ENCODE measurements around the gene TNIK.

Gene TNIK

GRCh38 chr3:171366043-171366442, 94.2 kb downstream of the TNIK start:
- H3K4me1 ChIP-seq (ENCODE audit: insufficient read depth, low read length, severe bottlenecking) = no peaks in the 10 kb centered on the region
- no peaks in the 10 kb centered on the region for H4K20me1 ChIP-seq (ENCODE audit: insufficient read depth, low read length)
- H3K4me2 ChIP-seq (ENCODE audit: low read length) = no peak overlapping the region
- H2AFZ ChIP-seq (ENCODE audit: low read length) = no peak overlapping the region
- no peaks in the 10 kb centered on the region for H3K79me2 ChIP-seq (ENCODE audit: insufficient read depth, low read length)
- H3K27ac ChIP-seq (ENCODE audit: low read depth, low read length, poor library complexity, severe bottlenecking) = no peak overlapping the region
- no peak overlapping the region for H3K4me3 ChIP-seq (ENCODE audit: low read depth, low read length, poor library complexity, severe bottlenecking)
- H3K9me2 ChIP-seq (ENCODE audit: low read depth, low read length) = no peaks in the 10 kb centered on the region
- no peaks in the 10 kb centered on the region for H3K9me3 ChIP-seq (ENCODE audit: low read length)
- H3K9ac ChIP-seq (ENCODE audit: low read length) = no peak overlapping the region
- no peaks in the 10 kb centered on the region for H3K36me3 ChIP-seq (ENCODE audit: insufficient read depth, low read length)
- no peaks in the 10 kb centered on the region for H3F3A ChIP-seq (ENCODE audit: insufficient read depth, low read length)
- TF ChIP-seq EZH2 (IDR thresholded peaks at IDR 0.05; ENCODE audit: borderline replicate concordance, low read length) (no peak), CTCF (IDR thresholded peaks at IDR 0.05; ENCODE audit: low read length) (no peak)
- no peaks in the 10 kb centered on the region; the same call in 1 of the 2 replicates for H3K27me3 ChIP-seq (ENCODE audit: insufficient read depth, low read length)

- no peak overlapping the region for H3K4me2 ChIP-seq (ENCODE audit: low read length)
- H2AFZ ChIP-seq (ENCODE audit: low read length) = no peak overlapping the region
- H4K20me1 ChIP-seq (ENCODE audit: insufficient read depth, low read length) = no peaks in the 10 kb centered on the region
- TF ChIP-seq CTCF (IDR thresholded peaks at IDR 0.05; ENCODE audit: low read length) (no peak), EZH2 (IDR thresholded peaks at IDR 0.05; ENCODE audit: borderline replicate concordance, low read length) (no peak)
- no peaks in the 10 kb centered on the region for H3K36me3 ChIP-seq (ENCODE audit: insufficient read depth, low read length)
- H3K4me3 ChIP-seq (ENCODE audit: low read depth, low read length, poor library complexity, severe bottlenecking) = no peak overlapping the region
- no peaks in the 10 kb centered on the region for H3K79me2 ChIP-seq (ENCODE audit: insufficient read depth, low read length)
- H3K9me3 ChIP-seq (ENCODE audit: low read length) = no peaks in the 10 kb centered on the region
- H3K27me3 ChIP-seq (ENCODE audit: insufficient read depth, low read length) = no peaks in the 10 kb centered on the region; the same call in 1 of the 2 replicates
- no peaks in the 10 kb centered on the region for H3F3A ChIP-seq (ENCODE audit: insufficient read depth, low read length)
- no peaks in the 10 kb centered on the region for H3K9me2 ChIP-seq (ENCODE audit: low read depth, low read length)
- H3K9ac ChIP-seq (ENCODE audit: low read length) = no peak overlapping the region
- H3K27ac ChIP-seq (ENCODE audit: low read depth, low read length, poor library complexity, severe bottlenecking) = no peak overlapping the region
- H3K4me1 ChIP-seq (ENCODE audit: insufficient read depth, low read length, severe bottlenecking) = no peaks in the 10 kb centered on the region
These were observed 94.7 kb downstream of the TNIK start for GRCh38 chr3:171365489-171365888.

GRCh38 chr3:171364500-171364899, 95.7 kb downstream of the TNIK start:
- H3F3A ChIP-seq (ENCODE audit: insufficient read depth, low read length) = no peaks in the 10 kb centered on the region
- no peak overlapping the region for H3K9ac ChIP-seq (ENCODE audit: low read length)
- no peaks in the 10 kb centered on the region for H3K4me1 ChIP-seq (ENCODE audit: insufficient read depth, low read length, severe bottlenecking)
- no peaks in the 10 kb centered on the region for H3K79me2 ChIP-seq (ENCODE audit: insufficient read depth, low read length)
- no peaks in the 10 kb centered on the region for H3K9me3 ChIP-seq (ENCODE audit: low read length)
- H3K27me3 ChIP-seq (ENCODE audit: insufficient read depth, low read length) = no peaks in the 10 kb centered on the region; the same call in 1 of the 2 replicates
- no peak for TF ChIP-seq CTCF (IDR thresholded peaks at IDR 0.05; ENCODE audit: low read length)
- TF ChIP-seq EZH2 (IDR thresholded peaks at IDR 0.05; ENCODE audit: borderline replicate concordance, low read length) = no peak
- no peak overlapping the region for H2AFZ ChIP-seq (ENCODE audit: low read length)
- no peak overlapping the region for H3K4me3 ChIP-seq (ENCODE audit: low read depth, low read length, poor library complexity, severe bottlenecking)
- no peaks in the 10 kb centered on the region for H3K36me3 ChIP-seq (ENCODE audit: insufficient read depth, low read length)
- no peaks in the 10 kb centered on the region for H3K9me2 ChIP-seq (ENCODE audit: low read depth, low read length)
- H3K4me2 ChIP-seq (ENCODE audit: low read length) = no peak overlapping the region
- H4K20me1 ChIP-seq (ENCODE audit: insufficient read depth, low read length) = no peaks in the 10 kb centered on the region
- no peak overlapping the region for H3K27ac ChIP-seq (ENCODE audit: low read depth, low read length, poor library complexity, severe bottlenecking)

Measured in OCI-LY1 (cell line).